ENCODE measurements around the gene DMBT1.

GRCh38 chr10:122669842-122670241 is 109.3 kb downstream of the DMBT1 start:
- TF ChIP-seq POLR2A (IDR thresholded peaks at IDR 0.05; ENCODE audit: low read depth, low read length) (no peak), POLR2AphosphoS5 (IDR thresholded peaks at IDR 0.05; ENCODE audit: low read depth, low read length) (no peak), TAF1 (IDR thresholded peaks at IDR 0.05; ENCODE audit: low read depth, low read length) (no peak), SPI1 (IDR thresholded peaks at IDR 0.05; ENCODE audit: low read depth, low read length) (no peak), PAX5 (IDR thresholded peaks at IDR 0.05; ENCODE audit: insufficient read depth, low read length, severe bottlenecking) (no peak), POU2F2 (IDR thresholded peaks at IDR 0.05; ENCODE audit: low read depth, low read length) (no peak)
